Endothelial cell of umbilical vein (primary cell): ENCODE data around the gene LSM3.

ENCODE experiments used
- CTCF ChIP-seq, 2 donors: IDR thresholded peaks; 1 replicate in 1 of 2; 2 replicates in 1 of 2; pipeline ENCODE4 v1.5.1; 2011; ENCODE audit warnings: low read length in 2 of 2, mild to moderate bottlenecking in 2 of 2, moderate library complexity in 2 of 2, control low read depth in 1 of 2, inconsistent platforms in 1 of 2, low read depth in 1 of 2; ENCODE audit not compliant: insufficient read depth in 1 of 2; ENCODE audit errors: extremely low read depth in 1 of 2
- EZH2 ChIP-seq: IDR thresholded peaks from 2 replicates; pipeline ENCODE4 v1.6.1; 2012; ENCODE audit warnings: borderline replicate concordance, low read depth, mild to moderate bottlenecking, moderate library complexity, low read length, inconsistent platforms; ENCODE audit not compliant: severe bottlenecking
- POLR2A ChIP-seq: IDR thresholded peaks from 2 replicates; pipeline ENCODE4 v1.6.1; 2012; ENCODE audit warnings: low read depth, mild to moderate bottlenecking, control low read depth, low read length

- no peak for TF ChIP-seq POLR2A
- TF ChIP-seq EZH2 = no peak
- no peak for TF ChIP-seq CTCF (IDR thresholded peaks at IDR 0.05; ENCODE audit: extremely low read depth in 1 of 2, insufficient read depth in 1 of 2, low read depth in 1 of 2, low read length in 2 of 2)
Measured at GRCh38 chr3:14162178-14162577, 16.4 kb upstream of the LSM3 start.
